GM20000 (cell line): ENCODE data around the gene CWF19L1.
A peak's percentile ranks its signal among the peaks of the same experiment; 100 is the strongest.

Experiments used
- DNase-seq: peaks from one replicate; pipeline ENCODE4 v3.0.0; 2012; ENCODE audit warnings: low spot score
- CTCF ChIP-seq: IDR thresholded peaks from 2 replicates; pipeline ENCODE4 v1.5.1; 2012; ENCODE audit warnings: mild to moderate bottlenecking, control low read depth; ENCODE audit errors: extremely low read depth, missing control alignments

The CWF19L1 gene

GRCh38 chr10:100186253-100187212 lies 80.9 kb downstream of the CWF19L1 start:
- no peak for TF ChIP-seq CTCF

GRCh38 chr10:100185364-100186252 lies 81.8 kb downstream of the CWF19L1 start, which contains the start of gene ERLIN1:
Gene ERLIN1 (minus strand): TSS chr10:100186029. CDS start chr10:100185626, 403 bp downstream.
- DNase-seq: peak; percentile 94

More at GRCh38 chr10:100186253-100187212, 80.9 kb downstream of the CWF19L1 start:
- no peak for DNase-seq

GRCh38 chr10:100184840-100185239 lies 82.6 kb downstream of the CWF19L1 start:
- DNase-seq: peak; percentile 36
- TF ChIP-seq CTCF: no peak

More at GRCh38 chr10:100185364-100186252, 81.8 kb downstream of the CWF19L1 start, which contains the start of gene ERLIN1:
- TF ChIP-seq CTCF: no peak

- TF ChIP-seq CTCF: no peak
- no peak for DNase-seq
Observed at GRCh38 chr10:100184426-100184825, 83.0 kb downstream of the CWF19L1 start.

GRCh38 chr10:100183481-100183880 lies 84.0 kb downstream of the CWF19L1 start:
- no peak for TF ChIP-seq CTCF
- no peak for DNase-seq

GRCh38 chr10:100182908-100183307 lies 84.5 kb downstream of the CWF19L1 start:
- no peak for DNase-seq
- no peak for TF ChIP-seq CTCF
